ENCODE results near the gene UBE2E3.

Gene UBE2E3

DNA sequence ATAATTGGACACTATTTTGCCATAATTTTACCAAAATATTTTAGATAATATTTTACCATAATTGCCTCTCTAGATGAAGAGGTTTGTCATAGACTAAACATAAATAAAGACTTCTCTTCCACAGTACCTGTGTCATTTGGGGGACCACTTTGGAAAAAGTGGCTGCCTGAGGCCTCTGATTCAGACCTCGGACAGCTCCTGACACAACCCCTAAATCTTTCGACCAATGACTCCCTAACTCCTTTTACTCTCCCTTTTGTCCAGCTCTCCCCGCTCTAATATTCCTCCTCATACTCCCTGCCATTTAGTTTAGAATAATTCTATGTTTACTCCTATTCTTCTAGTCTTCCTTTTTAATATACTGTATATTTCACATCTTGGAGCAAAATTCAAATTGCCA, 36.0 kb upstream of the UBE2E3 start:
- TF ChIP-seq, protein P1, sequence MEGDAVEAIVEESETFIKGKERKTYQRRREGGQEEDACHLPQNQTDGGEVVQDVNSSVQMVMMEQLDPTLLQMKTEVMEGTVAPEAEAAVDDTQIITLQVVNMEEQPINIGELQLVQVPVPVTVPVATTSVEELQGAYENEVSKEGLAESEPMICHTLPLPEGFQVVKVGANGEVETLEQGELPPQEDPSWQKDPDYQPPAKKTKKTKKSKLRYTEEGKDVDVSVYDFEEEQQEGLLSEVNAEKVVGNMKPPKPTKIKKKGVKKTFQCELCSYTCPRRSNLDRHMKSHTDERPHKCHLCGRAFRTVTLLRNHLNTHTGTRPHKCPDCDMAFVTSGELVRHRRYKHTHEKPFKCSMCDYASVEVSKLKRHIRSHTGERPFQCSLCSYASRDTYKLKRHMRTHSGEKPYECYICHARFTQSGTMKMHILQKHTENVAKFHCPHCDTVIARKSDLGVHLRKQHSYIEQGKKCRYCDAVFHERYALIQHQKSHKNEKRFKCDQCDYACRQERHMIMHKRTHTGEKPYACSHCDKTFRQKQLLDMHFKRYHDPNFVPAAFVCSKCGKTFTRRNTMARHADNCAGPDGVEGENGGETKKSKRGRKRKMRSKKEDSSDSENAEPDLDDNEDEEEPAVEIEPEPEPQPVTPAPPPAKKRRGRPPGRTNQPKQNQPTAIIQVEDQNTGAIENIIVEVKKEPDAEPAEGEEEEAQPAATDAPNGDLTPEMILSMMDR (conservative IDR thresholded peaks at IDR 0.05; ENCODE audit: low read length) = no peak
- no peak for DNase-seq (ENCODE audit: low read depth)
- no peak overlapping the region for H3K4me3 ChIP-seq (ENCODE audit: low read length)

DNA sequence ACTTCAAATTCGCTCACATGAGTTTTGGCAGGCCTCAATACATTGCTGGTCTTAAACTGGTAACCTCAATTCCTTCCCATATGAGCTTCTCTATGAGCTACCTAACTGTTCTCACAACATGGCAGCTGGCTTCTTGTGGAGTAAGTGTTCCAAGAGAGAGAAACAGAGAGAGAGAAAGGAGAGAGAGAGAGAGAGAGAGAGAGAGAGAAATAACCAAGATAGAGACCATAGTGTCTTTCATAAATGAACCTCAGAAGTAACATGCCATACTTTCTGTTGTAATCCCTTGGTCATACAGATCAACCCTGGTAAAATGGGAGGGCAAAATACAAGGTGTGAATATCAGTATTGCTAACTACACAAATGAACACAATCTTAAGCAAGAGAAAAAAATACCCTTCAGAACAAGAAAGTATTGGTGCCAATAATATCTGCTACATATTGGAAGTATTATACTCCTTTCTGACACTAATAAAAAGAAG, 33.2 kb upstream of the UBE2E3 start:
- TF ChIP-seq, protein P1 (conservative IDR thresholded peaks at IDR 0.05; ENCODE audit: low read length) = no peak
- DNase-seq (ENCODE audit: low read depth) = no peak
- no peak overlapping the region for H3K4me3 ChIP-seq (ENCODE audit: low read length)

DNA sequence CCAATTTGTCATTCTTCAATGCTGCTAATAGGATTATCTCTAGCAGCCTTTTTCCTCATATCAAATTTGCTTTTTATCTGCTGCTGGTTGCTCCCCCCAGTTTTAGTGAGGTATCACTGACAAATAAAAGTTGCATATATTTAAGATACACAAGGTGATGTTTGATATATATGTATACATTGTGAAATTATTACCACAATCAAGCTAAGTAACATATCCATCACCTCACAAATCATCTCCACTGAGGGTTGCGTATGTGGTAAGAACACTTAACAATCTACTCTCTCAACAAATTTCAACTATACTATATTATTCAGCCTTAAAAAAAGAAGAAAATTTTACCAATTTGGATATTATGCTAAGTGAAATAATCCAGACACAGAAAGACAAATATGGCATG, 30.5 kb upstream of the UBE2E3 start:
- no peak for DNase-seq (ENCODE audit: low read depth)
- TF ChIP-seq, protein P1 (conservative IDR thresholded peaks at IDR 0.05; ENCODE audit: low read length) = no peak
- H3K4me3 ChIP-seq (ENCODE audit: low read length) = no peak overlapping the region

DNA sequence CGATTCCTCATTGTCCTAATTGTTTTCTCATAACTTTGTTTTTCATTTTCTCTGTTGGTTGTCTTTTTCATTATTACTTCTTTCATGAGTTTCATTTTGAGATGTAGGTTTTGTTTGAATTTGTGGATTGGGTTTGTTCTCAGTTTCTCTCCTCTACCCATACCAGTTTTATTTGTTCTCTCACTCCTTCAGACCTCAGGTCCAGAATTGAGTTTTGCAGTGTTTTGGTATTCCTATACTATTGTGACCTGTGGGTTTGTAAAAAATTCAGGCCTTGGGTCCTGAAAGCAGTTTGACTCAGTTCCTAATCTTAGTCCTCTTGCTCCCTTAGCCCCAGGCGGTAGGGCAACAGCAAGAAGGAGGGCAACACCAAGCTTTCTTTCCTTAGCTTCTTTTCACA, 28.3 kb upstream of the UBE2E3 start:
- TF ChIP-seq, protein P1 (conservative IDR thresholded peaks at IDR 0.05; ENCODE audit: low read length) = no peak
- H3K4me3 ChIP-seq (ENCODE audit: low read length) = no peak overlapping the region

DNA sequence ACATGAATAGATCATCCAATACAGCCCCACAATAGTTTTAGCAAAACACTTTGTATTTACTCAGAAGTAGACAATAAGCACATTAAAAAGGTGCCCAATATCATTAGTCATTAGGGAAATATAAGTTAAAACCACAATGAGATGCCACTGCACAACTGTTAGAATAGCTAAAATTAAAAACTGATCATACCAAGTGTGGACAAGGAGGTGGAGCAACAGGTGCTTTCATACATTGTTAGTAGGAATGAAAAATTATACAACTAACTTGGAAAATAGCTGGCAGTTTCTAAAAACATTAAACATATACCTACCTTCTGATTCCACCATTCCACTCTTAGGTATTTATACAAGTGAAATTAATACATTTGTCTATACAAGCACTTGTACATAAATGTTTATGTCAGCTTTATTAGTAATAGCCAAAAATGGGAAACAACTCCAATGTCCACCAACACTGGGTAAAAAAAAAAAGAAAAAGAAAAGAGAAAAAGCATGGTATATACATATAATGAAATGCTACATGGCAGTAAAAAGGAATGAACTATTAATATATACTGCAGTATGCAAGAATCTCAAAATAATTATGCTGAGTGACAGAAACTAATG, 27.6 kb upstream of the UBE2E3 start:
- TF ChIP-seq, protein P1 (conservative IDR thresholded peaks at IDR 0.05; ENCODE audit: low read length) = no peak
- DNase-seq (ENCODE audit: low read depth) = no peak
- no peak overlapping the region for H3K4me3 ChIP-seq (ENCODE audit: low read length)

More for the DNA sequence above, 28.3 kb upstream of the UBE2E3 start:
- no peak for DNase-seq (ENCODE audit: low read depth)

DNA sequence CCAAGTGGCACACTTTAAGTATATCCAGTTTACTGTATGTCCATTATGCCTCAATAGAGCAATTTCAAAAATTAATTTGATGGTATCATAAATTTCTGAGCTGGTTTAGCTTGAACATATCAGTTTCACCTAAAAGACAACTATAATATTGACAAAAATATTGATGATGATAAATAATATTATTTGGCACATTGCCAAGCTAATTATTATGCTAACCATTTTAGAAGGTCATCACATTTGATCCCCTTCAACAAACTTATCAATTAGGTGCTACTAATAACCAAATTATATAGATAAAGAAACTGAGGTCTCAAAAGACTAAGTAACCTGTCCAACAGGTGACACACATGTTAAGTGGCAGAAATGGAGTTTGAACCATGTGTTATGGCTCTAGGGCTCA, 26.9 kb upstream of the UBE2E3 start:
- no peak overlapping the region for H3K4me3 ChIP-seq (ENCODE audit: low read length)
- TF ChIP-seq, protein P1 (conservative IDR thresholded peaks at IDR 0.05; ENCODE audit: low read length) = no peak
- DNase-seq (ENCODE audit: low read depth) = no peak

DNA sequence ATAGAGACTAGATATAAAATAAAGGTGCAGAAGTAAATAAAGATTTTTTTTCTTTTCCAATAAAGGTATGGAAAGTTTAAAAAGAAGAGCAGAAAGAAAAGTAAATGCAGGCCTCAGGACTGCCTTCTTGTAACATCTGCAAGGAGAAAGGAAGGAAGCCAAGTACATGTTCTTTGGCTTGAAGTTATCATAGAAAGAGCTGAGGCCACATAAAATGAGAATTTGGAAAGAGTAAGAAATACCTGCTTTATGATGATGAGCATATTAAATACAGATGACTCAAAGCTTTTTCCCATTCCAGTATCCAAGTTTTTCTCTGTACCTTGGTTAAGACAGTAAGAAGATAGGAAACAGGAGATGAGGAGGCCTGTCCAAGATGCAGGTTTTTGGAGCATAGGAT, 25.3 kb upstream of the UBE2E3 start:
- TF ChIP-seq, protein P1 (conservative IDR thresholded peaks at IDR 0.05; ENCODE audit: low read length) = no peak
- no peak overlapping the region for H3K4me3 ChIP-seq (ENCODE audit: low read length)
- DNase-seq (ENCODE audit: low read depth) = no peak

All from AG10803 (cell line).